ENCODE measurements around the gene DDX31. TPM values are rescaled to one million over a fixed set of nuclear protein-coding genes. Genes with fewer than 3 reads are reported as not detected.

DDX31 gene
- total RNA-seq, 2 experiments from 2014 or later: 29.4 to 29.9 TPM

DNA sequence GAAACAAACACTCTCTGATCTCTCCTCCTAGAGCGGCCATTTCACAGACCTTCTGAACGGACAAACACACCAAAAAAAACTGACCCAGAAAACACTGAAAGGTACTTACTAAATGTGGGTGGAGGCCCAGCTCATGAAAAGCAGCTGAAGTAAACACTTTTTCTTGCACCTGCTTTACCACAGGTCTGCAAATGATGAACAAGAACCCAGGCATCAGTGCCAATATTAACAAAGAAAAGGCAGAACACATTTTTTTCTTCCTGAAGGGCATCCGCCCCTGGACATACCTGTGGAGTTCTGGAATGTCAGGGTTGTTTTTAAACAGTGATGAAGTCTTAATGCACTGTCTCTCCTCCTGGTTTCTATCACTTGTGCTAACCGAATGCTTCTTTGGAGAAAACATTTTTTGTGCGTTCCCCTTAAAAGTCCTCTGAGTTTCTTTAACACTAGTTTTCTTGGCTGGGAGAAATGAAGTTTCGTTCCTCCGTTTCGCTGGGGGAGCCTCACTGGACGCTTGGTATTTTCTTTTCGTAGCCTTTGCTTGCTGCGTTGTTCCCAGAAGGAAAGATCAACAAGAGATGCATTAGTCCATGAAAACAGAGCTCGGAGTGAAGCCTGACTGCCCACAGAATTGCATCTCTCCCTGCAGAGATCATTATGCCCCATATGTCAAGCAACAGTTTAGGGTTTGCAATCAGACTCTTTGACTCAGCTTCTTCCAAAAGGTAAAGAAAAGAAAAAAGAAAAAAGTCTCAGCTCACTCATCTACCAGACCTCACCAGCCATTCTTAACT is 7.4 kb downstream of the DDX31 start:
- Mint-ChIP-seq H3K4me1 (peaks cover 5% of the 10 kb centered on the region), H3K27me3 (no peaks in the 10 kb centered on the region), H3K9me3 (no peaks in the 10 kb centered on the region), H3K27ac (no peak overlapping the region), H3K36me3 (peaks cover 6% of the 10 kb centered on the region), H3K4me3 (no peak overlapping the region)
- DNase-seq: no peak

GRCh38 chr9:132656299-132656698 is 13.5 kb downstream of the DDX31 start:
- no peaks in the 10 kb centered on the region for H3K9me3 Mint-ChIP-seq
- H3K4me3 Mint-ChIP-seq: no peak overlapping the region
- H3K4me1 Mint-ChIP-seq: peaks cover 1% of the 10 kb centered on the region
- peaks cover 10% of the 10 kb centered on the region for H3K36me3 Mint-ChIP-seq
- DNase-seq: no peak
- no peak overlapping the region for H3K27ac Mint-ChIP-seq
- H3K27me3 Mint-ChIP-seq: no peaks in the 10 kb centered on the region

DNA sequence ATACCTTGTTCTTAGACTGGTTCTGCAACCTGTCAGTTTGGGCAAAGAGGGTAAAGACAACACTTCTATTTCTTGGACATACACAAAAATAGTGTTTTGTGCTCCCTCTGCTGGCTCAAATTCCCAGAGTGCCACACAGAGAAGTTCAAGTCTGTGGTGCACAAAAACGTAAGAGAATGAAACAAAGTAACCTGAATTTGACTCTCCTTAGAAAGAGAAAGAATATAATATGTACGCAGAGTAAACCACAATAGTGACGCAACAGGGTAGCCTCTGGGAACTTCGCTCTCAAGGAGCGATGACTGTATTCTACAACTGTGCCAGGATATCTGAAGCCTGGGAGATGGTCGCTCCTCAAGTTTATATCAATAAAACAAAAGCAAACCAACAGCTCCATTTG is 18.5 kb downstream of the DDX31 start:
- Mint-ChIP-seq H3K27ac (no peak overlapping the region), H3K9me3 (no peaks in the 10 kb centered on the region), H3K4me3 (no peak overlapping the region), H3K36me3 (peaks cover 21% of the 10 kb centered on the region), H3K4me1 (peaks cover 8% of the 10 kb centered on the region), H3K27me3 (no peaks in the 10 kb centered on the region)
- no peak for DNase-seq

GRCh38 chr9:132648685-132649084 is 21.1 kb downstream of the DDX31 start:
- Mint-ChIP-seq H3K27ac (no peak overlapping the region), H3K36me3 (peaks cover 32% of the 10 kb centered on the region), H3K4me1 (peaks cover 7% of the 10 kb centered on the region), H3K9me3 (no peaks in the 10 kb centered on the region), H3K27me3 (no peaks in the 10 kb centered on the region), H3K4me3 (no peak overlapping the region)
- DNase-seq: no peak

DNA sequence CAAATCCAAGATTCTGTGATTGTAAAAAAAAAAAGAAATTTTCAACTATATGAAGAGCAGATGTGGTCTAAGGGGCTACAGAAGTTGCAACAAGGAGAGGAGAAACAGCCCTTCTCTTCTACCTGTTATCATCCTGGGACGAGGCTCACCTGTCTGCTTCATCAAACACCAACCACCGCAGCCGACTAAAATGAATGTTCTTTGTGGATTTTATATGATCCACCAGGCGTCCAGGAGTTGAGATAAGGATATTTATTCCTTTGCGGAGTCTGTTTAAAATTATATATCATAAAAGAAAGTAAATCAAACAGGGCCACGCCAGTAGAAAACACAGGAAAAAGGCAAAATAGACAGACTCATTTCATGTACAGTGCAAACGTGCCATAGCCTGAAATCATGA is 21.5 kb downstream of the DDX31 start:
- DNase-seq: no peak
- H3K9me3 Mint-ChIP-seq: no peaks in the 10 kb centered on the region
- no peaks in the 10 kb centered on the region for H3K27me3 Mint-ChIP-seq
- no peak overlapping the region for H3K27ac Mint-ChIP-seq
- peaks cover 7% of the 10 kb centered on the region for H3K4me1 Mint-ChIP-seq
- H3K36me3 Mint-ChIP-seq: peaks cover 32% of the 10 kb centered on the region
- no peak overlapping the region for H3K4me3 Mint-ChIP-seq

DNA sequence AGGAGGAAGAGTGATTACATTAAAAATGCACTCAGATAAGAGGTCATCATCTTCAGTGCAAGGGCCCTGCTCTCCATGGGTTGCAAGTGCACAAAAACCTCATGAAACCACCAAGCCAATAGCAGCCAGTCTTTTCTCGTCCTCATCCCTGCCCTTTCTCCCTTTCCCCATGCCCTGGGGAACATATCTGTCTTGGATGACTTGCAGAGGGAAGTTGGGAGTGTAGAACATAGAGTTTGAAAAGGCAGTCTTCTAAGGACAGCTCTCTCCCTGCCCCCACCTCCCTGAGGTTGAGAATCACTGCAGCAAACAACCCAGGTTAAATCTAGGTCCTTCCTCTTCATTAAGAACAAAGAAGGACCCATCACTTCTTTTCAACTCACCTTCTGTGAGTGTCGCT is 22.0 kb downstream of the DDX31 start:
- DNase-seq: no peak
- Mint-ChIP-seq H3K27ac (peak overlapping the region; percentile 19), H3K36me3 (peaks cover 32% of the 10 kb centered on the region), H3K27me3 (no peaks in the 10 kb centered on the region), H3K4me3 (no peak overlapping the region), H3K9me3 (no peaks in the 10 kb centered on the region), H3K4me1 (peaks cover 7% of the 10 kb centered on the region)

DNA sequence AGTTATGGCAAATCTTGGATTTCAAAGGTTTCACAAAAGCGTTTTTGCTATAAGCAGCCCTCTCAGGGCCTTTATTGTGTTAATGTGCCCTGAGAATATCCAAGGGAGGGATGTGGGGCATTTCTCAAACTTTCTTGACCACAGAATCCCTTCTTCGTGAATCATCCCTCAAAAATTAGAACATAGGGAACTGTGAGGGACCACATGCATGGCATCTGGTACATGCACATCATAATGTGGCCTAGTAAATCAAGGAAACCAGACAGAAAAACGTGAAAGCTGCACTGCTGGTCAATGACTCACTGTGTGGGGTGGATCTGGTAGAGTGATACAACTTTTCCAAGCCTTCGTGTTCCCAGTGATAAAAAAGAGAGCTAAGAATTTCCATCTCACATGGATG is 22.4 kb downstream of the DDX31 start:
- H3K4me1 Mint-ChIP-seq: peaks cover 7% of the 10 kb centered on the region
- peaks cover 32% of the 10 kb centered on the region for H3K36me3 Mint-ChIP-seq
- H3K27me3 Mint-ChIP-seq: no peaks in the 10 kb centered on the region
- DNase-seq: no peak
- no peak overlapping the region for H3K4me3 Mint-ChIP-seq
- no peaks in the 10 kb centered on the region for H3K9me3 Mint-ChIP-seq
- peak overlapping the region; percentile 19 for H3K27ac Mint-ChIP-seq

DNA sequence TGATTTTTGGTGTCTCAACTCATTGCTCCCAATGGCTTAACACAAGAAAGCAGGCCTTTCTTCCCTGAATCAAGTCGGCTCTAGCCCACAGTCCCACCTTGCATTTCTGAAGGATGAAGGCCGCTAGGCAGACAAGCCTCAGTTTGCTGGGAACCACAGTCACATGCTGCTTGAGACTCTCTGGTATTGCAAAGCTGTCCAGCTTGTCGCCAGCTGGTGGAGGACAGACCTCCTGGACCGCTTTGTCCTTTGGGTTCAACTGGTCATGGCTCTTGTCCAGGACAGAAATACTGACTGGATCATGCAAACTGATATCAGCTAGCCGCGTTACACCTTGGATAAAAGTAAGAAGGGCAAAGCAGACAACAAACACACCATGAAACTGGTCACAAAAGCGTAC is 23.1 kb downstream of the DDX31 start:
- H3K27ac Mint-ChIP-seq: no peak overlapping the region
- peaks cover 37% of the 10 kb centered on the region for H3K36me3 Mint-ChIP-seq
- no peak for DNase-seq
- H3K27me3 Mint-ChIP-seq: no peaks in the 10 kb centered on the region
- H3K9me3 Mint-ChIP-seq: no peaks in the 10 kb centered on the region
- H3K4me1 Mint-ChIP-seq: peaks cover 7% of the 10 kb centered on the region
- H3K4me3 Mint-ChIP-seq: no peak overlapping the region

DNA sequence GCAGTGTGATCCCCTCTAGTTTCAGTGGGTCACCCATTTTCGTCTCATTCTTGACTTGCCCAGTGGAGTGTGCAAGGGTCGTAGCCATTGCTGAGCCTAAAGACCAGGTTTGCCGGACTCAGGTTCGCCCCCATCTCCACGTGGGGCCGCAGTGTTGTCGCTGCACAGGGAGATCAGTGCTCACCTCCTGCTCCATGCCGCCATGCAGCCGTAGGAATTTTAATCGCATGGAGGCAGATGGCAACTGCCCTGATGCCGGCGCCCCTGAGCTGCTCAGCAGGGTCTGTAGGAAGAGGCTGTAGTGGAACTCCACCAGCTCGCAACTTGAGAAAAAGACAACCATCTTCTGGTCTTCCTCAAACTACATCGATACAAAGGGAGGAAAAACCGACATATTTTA is 24.1 kb downstream of the DDX31 start:
- no peak overlapping the region for H3K27ac Mint-ChIP-seq
- peaks cover 38% of the 10 kb centered on the region for H3K36me3 Mint-ChIP-seq
- no peak for DNase-seq
- no peaks in the 10 kb centered on the region for H3K27me3 Mint-ChIP-seq
- peaks cover 7% of the 10 kb centered on the region for H3K4me1 Mint-ChIP-seq
- no peak overlapping the region for H3K4me3 Mint-ChIP-seq
- H3K9me3 Mint-ChIP-seq: no peaks in the 10 kb centered on the region

DNA sequence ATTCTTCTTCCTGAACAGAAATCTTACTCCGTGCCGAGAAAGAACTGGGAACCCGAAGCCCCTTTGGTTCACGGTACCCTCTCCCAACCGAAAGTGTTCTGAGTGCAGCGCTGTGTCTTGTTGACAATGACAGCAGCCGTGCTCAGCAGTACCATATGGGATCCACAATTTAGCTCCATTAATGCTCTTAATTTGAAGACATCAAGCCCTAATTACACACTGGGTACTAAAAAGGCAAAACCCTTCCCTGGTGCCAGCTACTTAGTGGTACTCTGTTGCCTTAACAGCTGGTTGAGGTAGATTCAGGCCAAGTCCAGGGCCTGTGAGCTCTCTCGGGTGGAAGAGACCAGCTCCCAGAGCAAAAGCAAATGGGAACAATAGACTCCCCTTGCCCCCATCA is 24.5 kb downstream of the DDX31 start:
- Mint-ChIP-seq H3K27ac (no peak overlapping the region), H3K9me3 (no peaks in the 10 kb centered on the region), H3K4me1 (peaks cover 7% of the 10 kb centered on the region), H3K27me3 (no peaks in the 10 kb centered on the region), H3K4me3 (no peak overlapping the region), H3K36me3 (peaks cover 38% of the 10 kb centered on the region)
- DNase-seq: no peak

- no peak for DNase-seq
- peaks cover 7% of the 10 kb centered on the region for H3K4me1 Mint-ChIP-seq
- no peaks in the 10 kb centered on the region for H3K27me3 Mint-ChIP-seq
- no peaks in the 10 kb centered on the region for H3K9me3 Mint-ChIP-seq
- peaks cover 40% of the 10 kb centered on the region for H3K36me3 Mint-ChIP-seq
- H3K4me3 Mint-ChIP-seq: no peak overlapping the region
- H3K27ac Mint-ChIP-seq: no peak overlapping the region
These were observed 25.5 kb downstream of the DDX31 start for GRCh38 chr9:132644251-132644650.

DNA sequence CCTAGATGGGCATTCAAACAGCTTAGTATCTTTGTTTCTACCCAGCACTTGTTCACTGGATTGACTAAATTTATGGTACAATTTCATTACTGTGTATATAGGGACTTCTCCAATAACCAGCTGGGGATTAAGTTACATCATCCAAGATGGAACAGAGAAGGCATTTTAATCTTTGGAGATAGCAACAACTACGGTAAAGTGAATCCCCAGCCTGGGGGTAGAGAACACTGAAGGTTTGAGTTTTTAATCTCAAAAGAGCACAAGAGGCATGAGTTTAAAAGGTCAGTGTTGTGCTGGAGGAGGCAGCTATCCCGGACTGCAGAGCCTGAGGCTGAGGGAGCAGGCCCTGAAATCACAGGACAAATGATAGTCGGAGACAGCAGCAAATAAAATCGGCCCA is 28.6 kb downstream of the DDX31 start:
- Mint-ChIP-seq H3K27me3 (no peaks in the 10 kb centered on the region), H3K4me1 (no peaks in the 10 kb centered on the region), H3K36me3 (peaks cover 30% of the 10 kb centered on the region), H3K4me3 (no peak overlapping the region), H3K27ac (no peak overlapping the region), H3K9me3 (no peaks in the 10 kb centered on the region)
- no peak for DNase-seq

DNA sequence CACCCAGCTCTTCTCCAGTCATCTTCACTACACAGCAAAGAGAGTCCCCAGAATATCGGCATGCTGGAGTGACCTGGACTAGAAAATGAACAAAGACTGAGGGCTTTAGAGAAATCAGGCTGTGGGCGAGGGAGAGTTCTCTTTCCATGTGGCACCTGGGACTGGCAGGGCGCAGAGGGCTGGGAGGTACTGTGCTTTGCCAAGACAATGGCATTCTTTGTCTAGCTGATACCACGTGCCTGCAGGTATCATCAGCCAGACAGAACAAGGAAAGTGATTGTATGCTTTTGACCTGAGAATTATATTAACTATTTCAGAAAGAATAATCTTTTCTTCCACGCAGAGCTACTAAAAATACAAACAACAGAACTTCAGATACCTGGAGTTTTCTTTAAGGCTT is 30.5 kb downstream of the DDX31 start:
- no peaks in the 10 kb centered on the region for H3K4me1 Mint-ChIP-seq
- no peak for DNase-seq
- peaks cover 17% of the 10 kb centered on the region for H3K36me3 Mint-ChIP-seq
- no peak overlapping the region for H3K4me3 Mint-ChIP-seq
- no peak overlapping the region for H3K27ac Mint-ChIP-seq
- no peaks in the 10 kb centered on the region for H3K27me3 Mint-ChIP-seq
- no peaks in the 10 kb centered on the region for H3K9me3 Mint-ChIP-seq

DNA sequence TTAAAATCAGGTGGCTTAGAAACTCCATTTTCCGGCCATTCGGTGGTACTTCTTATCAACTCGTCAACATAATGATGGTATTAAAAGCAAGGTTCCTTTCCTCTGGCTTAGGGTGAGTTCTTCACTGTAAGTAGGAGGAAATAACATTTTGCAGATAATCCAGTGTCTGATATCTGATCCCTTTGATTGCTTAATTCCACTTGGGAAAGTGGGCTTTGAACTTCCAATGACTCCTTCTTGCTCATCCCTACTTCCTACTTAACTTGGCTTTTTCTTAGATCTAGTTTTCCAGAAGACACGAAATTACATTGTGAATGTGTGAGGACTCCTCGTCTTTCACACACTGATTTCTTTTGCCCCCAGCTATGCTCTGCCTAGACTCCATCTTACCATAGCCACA is 31.5 kb downstream of the DDX31 start:
- Mint-ChIP-seq H3K27me3 (no peaks in the 10 kb centered on the region), H3K9me3 (no peaks in the 10 kb centered on the region), H3K36me3 (peaks cover 15% of the 10 kb centered on the region), H3K27ac (no peak overlapping the region), H3K4me1 (no peaks in the 10 kb centered on the region), H3K4me3 (no peak overlapping the region)
- DNase-seq: no peak

DNA sequence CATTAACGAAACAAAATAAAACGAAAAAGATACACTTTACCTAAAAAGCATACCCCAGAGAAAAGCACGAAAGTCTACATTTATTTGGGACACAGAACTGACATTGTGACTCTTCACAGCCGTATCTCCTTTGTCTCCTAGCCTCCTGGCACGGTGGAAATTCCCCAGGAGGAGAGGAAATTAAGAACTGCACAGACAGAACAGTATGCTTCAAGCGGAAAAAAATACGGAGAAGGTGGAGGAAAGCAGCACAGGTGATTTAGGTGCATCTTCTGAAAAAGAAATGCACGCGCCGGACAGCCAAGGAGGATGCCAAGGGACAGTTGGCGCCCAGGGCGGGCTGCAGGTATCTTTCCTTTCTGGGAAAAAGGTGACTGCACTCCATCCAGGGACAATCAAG is 32.0 kb downstream of the DDX31 start:
- Mint-ChIP-seq H3K27ac (no peak overlapping the region), H3K36me3 (peaks cover 15% of the 10 kb centered on the region)

GRCh38 chr9:132637351-132637750 is 32.4 kb downstream of the DDX31 start:
- Mint-ChIP-seq H3K36me3 (peaks cover 15% of the 10 kb centered on the region), H3K9me3 (no peaks in the 10 kb centered on the region), H3K27ac (no peak overlapping the region), H3K4me3 (no peak overlapping the region), H3K27me3 (no peaks in the 10 kb centered on the region), H3K4me1 (no peaks in the 10 kb centered on the region)
- DNase-seq: no peak

More for the DNA sequence above, 32.0 kb downstream of the DDX31 start:
- Mint-ChIP-seq H3K4me3 (no peak overlapping the region), H3K4me1 (no peaks in the 10 kb centered on the region), H3K9me3 (no peaks in the 10 kb centered on the region), H3K27me3 (no peaks in the 10 kb centered on the region)
- no peak for DNase-seq
